GOT3 (cell line): ENCODE results near the gene CHST3.
A peak's percentile ranks its signal among the peaks of the same experiment; 100 is the strongest.
"Not testable (repeated sequence)": the region's sequence is repeated elsewhere in the genome, so short reads cannot be mapped to it uniquely, and the experiment has no call there.

Experiments used
- DNase-seq: peaks from one replicate; lab custom pipeline; 2025; ENCODE audit warnings: mixed read lengths; lab: John Stamatoyannopoulos, UW

The CHST3 gene

GRCh38 chr10:71988895-71989294 is 24.7 kb downstream of the CHST3 start:
- DNase-seq, result not testable (repeated sequence)

DNA sequence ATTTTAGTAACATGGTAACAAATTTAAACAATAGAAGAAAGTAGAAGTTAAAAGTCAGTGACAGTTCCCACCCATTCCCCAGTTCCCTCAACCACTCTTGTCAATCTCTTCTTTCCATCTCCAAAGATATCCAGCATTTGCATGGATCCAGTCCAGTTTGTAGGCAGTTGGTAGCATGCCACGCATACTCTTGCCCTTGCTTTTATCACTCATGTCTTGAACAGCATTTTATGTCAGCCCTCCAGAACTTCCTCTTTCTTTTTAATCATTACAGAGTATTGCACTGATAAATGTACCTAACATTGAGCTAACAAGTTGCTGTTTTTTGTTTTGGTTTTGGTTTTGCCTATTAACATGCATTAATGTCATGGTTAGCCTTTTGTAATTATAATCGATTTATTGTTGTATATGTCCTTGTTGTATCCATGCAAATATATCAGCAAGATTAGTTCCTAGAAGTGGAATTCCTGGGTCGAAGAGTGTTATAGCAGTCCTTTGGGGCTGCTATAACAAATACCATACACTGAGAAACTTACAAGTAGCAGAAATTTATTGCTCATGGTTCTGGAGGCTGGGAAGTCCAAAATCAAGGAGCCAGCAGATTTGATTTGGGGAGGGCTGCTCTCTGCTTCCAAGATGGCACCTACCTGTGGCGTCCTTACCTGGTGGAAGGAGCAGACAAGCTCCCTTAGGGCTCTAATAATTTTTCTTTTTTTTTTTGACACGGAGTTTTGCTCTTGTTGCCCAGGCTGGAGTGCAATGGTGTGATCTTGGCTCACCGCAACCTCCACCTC is 25.7 kb downstream of the CHST3 start:
- no peak for DNase-seq

DNA sequence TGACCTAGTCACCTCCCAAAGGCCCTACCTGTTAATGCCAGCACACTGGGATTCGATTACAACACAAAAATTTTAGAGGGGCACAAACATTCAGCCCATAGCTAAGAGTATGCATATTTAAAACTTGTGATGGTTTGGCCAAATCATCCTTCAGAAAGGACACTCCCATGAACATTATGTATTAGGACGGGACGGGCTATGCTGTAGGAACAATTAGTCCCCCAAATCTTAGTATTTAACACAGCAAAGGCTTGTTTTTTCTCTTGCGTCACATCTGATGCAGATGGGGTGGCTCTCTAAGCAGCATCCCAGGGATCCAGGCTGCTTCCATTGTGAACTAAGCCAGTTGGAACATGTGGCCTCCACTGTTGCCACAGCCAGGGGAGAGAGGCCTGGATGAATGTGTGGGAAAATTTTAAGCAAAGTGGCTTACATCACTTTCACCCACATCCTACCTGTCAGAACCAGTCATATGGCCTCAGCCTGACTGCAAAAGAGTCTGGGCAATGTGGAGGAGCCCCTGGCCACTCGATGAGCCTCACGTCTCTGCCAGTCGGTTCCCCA is 26.6 kb downstream of the CHST3 start:
- DNase-seq, result no peak

DNA sequence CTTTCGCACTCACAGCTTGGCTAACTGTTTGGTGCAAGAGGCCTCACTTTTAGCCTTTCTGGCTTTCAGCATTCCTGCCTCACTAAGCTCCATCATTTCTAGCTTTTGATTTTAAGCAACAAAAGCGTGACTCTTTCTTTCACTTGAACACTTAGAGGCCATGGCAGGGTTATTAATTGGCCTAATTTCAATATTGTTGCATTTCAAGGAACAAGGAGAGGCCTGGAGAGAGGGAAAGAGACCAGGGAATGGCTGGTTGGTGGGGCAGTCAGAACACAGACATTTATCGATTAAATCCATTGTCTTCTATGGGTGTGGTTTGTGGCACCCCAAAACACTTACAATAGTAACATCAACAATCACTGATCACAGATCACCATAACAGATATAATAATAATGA is 31.3 kb downstream of the CHST3 start:
- DNase-seq, result no peak

DNA sequence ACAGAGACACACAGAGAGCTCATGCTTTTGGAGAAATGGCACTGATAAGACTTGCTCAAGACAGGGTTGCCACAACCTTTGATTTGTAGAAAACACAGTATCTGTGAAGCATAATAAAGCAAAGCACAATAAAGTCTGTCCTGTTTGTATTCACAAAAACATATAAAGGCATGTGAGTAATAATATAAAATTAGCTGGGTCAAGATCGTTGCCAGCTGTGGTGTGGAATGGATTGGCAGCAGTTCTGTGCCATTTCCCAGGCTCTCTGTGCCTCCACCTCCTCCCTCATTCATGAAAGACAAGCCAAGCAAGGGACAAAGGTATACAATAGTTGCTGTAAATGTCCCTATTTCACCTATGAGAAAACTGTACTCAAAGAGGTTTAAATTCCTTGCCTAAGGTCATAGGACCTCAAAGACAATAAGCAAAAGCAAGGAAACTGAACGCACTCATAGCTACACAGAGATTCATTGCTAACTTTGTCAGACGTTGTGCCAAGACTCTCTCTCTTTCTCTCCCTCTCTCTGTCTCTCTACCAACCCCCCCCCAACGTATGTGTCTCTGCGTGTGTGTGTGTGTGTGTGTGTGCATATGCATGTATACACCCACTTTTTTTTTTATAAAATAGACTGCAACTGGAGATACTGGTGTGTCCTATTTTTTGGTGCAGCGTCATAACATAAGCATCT is 31.8 kb downstream of the CHST3 start:
- no peak for DNase-seq

DNA sequence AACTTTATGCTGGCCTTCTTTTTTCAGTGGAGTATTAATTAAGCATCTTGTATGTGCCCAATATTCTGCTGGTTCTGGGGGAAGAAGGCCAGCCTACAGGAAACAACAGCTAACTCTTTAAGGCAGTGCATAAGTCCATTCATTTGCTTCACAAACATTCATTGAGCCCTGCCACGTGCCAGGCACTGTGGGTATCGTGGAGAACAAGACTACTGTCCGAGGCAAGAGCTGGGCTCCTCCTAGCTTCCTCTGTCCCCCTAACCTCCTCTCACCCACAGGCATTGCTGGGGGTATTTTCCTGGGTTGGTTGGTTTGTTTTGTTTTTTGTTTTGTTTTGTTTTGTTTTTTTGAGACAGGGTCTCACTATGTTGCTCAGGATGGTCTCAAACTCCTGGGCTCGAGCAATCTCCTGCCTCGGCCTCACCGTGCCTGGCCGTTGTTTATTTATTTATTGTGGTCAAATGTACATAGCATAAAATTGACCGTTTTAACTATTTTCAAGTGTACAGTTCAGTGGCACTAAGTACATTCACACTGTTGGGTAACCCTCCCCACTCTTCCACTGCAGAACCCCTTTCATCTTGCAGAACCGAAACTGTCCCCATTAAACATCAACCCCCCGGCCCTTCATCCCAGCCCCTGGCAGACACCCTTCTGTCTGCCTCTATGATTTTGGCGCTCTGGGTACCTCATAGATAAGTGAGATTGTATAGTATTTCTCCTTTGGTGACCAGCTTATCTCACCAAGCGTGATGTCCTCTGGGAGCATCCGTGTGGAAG is 32.6 kb downstream of the CHST3 start:
- DNase-seq, result no peak

DNA sequence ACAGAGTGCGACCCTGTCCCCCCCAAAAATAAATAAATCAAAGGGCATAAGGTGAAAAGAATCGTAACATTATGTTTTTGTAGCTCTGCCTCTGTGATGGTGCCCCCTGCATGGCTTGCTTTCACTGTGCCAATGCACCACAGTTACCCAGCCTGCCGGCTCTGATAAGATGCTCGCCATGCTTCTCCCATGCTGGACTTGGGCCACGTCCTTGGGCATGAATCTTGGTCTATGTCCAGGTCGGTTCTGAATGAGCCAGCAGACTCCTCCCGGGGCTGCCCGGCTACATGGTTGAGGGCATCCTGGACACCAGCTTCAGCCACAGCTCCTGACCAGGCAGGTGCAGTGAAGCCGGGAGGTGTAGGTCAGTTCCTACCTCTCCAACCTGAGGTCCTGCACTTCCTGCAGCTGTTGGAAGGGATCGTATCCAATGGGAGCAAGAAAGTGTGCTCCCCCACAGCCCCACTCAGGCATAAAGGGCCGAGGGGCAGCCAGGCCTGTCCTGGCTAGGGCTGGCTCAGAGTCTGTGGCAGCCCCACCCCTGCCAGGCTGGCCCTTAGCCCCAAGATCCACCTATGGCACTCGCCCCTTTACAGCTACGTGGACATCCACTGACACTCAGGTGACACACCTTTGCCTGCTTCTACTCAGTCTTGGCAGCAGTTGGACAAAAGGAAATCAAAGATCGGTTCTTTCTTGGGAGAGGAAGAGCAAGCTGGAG is 34.1 kb downstream of the CHST3 start:
- DNase-seq, result no peak

GRCh38 chr10:71998840-71999194 is 34.6 kb downstream of the CHST3 start:
- DNase-seq, result no peak

DNA sequence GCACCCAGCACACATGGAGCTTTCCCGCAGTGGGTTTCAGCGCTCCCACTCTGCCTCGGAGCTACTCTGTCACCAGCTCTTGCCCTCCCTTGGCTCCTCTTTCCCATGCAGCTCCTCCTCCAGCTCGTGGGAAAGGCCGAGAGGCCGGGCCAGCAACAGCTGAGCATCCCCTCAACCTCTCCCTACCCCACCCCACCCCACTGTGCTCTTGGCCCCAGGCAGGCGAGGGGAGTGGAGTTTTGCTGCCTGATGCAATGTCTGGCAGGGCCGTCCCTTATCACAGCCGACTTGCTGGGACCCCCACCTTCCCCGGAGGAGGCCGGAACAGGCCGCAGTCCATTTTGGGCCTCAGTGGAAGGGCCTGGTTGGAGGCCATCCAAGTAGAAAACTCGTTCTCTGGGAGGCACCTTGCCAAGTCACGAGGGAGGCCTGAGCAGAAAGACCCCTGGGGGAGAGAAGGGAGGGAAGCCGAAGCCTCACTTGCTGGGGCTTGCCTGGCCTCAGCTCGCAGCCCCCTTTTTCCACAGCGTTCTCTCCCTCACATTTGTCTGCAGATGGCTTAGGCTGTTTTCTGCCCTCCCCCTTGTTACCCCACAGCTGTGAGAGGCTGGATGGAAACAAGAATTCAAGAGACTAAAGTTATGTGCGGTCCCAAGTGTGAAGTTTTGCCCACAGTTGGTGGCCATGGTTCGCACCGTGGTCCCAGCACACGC is 35.3 kb downstream of the CHST3 start:
- no peak for DNase-seq

- no peak for DNase-seq
These were observed 36.2 kb downstream of the CHST3 start for GRCh38 chr10:72000073-72001032.

DNA sequence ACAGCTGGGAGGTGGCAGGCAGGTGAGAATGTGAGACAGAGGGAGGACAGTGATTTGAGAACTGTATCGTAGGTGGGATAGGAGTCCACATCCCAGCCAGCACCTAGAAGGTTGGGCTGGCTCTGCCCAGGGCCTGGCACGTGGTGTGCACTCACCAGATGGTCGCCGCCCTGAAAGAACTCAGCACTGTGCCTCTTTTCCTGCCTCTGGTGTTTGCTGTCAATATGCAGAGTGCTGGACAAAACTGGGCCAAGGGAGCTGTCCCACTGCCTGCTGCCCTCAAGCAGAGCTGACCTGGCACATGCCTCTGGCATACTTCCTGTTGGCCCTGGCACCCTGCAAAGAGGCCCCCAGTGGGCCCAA is 36.8 kb downstream of the CHST3 start:
- no peak for DNase-seq

- DNase-seq, result no peak
These were observed 38.4 kb downstream of the CHST3 start for GRCh38 chr10:72002354-72003295.

DNA sequence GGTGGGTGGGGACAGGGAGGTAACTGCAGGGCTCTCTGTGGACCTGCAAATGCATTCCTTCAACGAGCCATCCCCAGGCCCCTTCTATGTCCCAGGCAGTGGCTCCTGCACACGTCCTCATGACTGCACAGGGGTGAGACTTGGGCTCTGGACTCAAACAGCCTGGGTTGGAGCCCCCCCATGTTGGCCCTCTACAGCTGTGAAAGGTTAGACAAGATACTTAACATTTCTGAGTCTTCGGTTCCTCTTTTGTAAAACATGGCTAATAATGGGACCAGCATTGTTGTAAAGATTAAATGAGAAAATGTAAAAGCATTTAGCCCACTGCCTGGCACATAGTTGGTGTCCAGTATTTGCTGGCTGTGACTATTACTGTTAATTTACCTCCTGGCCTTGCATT is 41.8 kb downstream of the CHST3 start:
- no peak for DNase-seq

DNA sequence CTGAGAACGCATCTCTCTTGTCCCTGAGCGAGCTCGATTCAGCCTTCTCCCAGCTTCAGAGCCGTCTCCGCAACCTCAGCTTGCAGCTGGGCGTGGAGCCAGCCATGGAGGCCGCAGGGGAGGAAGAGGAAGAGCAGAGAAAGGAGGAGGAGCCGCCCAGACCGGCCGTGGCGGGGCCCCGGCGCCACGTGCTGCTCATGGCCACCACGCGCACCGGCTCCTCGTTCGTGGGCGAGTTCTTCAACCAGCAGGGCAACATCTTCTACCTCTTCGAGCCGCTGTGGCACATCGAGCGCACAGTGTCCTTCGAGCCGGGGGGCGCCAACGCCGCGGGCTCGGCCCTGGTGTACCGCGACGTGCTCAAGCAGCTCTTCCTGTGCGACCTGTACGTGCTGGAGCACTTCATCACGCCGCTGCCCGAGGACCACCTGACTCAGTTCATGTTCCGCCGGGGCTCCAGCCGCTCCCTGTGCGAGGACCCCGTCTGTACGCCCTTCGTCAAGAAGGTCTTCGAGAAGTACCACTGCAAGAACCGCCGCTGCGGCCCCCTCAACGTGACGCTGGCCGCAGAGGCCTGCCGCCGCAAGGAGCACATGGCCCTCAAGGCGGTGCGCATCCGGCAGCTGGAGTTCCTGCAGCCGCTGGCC is 43.2 kb downstream of the CHST3 start:
- DNase-seq, result no peak

DNA sequence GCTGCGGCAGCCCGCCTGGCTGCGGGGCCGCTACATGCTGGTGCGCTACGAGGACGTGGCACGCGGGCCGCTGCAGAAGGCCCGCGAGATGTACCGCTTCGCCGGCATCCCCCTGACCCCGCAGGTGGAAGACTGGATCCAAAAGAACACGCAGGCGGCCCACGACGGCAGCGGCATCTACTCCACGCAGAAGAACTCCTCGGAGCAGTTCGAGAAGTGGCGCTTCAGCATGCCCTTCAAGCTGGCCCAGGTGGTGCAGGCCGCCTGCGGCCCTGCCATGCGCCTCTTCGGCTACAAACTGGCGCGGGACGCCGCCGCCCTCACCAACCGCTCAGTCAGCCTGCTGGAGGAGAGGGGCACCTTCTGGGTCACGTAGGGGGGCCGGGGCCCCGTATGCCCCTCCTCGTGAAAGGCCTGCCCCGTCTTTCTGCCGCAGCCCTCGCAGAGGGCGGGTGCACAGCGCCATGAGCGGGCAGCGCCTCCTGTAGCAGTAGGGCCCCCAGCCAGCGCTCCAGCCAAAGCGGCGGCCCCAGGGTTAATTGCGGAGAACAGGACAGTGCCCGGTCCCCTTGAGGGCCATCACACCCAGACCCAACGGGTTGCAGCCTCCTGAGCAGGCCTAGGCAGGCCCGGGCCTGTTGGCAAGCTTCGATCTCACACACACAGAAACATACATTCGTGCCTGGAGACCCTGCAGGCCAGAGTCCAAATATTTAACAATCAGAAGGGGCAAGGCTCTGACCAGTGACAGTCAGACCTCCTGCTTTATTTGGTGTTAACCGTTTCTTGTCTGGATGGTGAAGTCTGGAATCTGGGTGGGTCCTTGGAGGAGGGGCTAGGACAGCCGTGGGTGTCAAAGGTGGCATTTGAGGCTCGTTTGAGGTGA is 44.1 kb downstream of the CHST3 start:
- no peak for DNase-seq

DNA sequence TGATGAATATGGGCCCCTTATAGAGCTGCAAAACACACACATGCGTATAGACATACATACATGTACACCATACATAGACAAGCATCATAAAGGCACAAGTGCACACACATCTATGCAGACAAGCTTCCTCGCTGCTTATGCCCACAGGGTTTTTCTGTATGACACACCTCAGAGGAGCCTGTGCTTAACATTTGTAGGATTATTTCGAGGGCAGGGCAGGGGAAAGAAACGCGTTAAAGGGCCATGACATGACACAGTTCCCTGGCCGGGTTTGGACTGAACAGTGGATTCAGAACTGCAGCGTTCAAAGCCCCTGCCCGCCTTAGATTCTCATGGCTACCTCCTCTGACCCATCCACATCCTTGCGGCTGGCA is 44.8 kb downstream of the CHST3 start:
- DNase-seq, result no peak

DNA sequence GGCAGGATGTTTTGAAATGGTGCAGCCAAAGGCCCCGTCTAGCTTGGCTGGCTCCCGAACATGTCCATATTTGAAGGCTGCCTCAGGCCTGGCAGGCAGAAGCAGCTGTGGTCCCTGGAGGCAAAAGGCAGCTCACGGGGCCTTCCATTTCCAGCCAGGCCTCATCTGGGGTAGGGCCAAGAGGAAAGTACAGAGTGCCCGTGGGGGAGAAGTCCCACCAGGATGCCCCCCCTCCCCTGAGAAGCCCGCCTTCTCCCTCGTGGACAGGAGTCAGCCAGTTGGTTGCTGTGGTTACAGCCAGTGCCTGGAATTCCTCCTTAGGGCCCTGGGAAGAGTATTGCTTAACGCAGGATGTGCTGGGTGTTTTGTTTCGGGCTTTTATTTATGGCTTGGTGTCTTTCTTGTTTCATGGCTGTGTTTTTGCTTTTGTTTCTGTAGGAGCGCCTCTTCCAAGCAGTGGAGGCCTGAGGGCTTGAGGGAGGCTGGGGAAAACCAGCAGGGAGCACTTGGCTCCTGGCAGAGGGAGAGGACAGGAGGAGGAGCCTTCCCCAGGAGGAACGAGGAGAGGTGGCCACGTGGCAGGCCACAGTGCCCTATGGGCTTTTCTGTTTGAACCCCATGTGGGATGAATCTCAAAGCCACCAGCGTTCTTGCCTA is 45.4 kb downstream of the CHST3 start:
- DNase-seq, result peak; percentile 69
